GM12878 (cell line): ENCODE results near the gene TXNRD3. TPM values are rescaled to one million over a fixed set of nuclear protein-coding genes. Genes with fewer than 3 reads are reported as not detected.

Experiments
- ATAC-seq: fragments of 200-7000 bp; cut with Tn5 transposase; 3 replicates; pipeline ENCODE4 v1.9.1; 2020; ENCODE audit warnings: mild to moderate bottlenecking, moderate library complexity
- BruUV-seq: library from RNA; stranded (reverse); fragments of 400-500 nt; replicated peaks from 2 replicates; lab custom pipeline; 2021; lab: Mats Ljungman, UMichigan
- CTCF ChIA-PET: fragments of 300-600 bp; sonication (Branson Sonifier 250); formaldehyde crosslinking; extraction: SDS; loops from one replicate; lab custom pipeline; 2021; ENCODE audit warnings: inconsistent platforms; lab: Yijun Ruan, JAX
- POLR2A ChIA-PET: fragments of 350-600 bp; formaldehyde crosslinking; extraction: SDS; loops from one replicate; lab custom pipeline; 2021; ENCODE audit warnings: inconsistent platforms; lab: Charles Lee
- RAD21 ChIA-PET: fragments of 300-600 bp; sonication (Branson Sonifier 250); formaldehyde crosslinking; loops from one replicate; lab custom pipeline; 2023; ENCODE audit warnings: antibody characterized with exemption; ENCODE audit not compliant: unreplicated experiment; lab: Charles Lee
- SMC1A ChIA-PET: fragments of 300-600 bp; sonication (Branson Sonifier 250); formaldehyde crosslinking; loops from one replicate; lab custom pipeline; 2023; ENCODE audit not compliant: unreplicated experiment, uncharacterized antibody; lab: Charles Lee
- DNase-seq: peaks from one replicate; pipeline ENCODE4 v3.0.0-alpha.2; 2011; ENCODE audit warnings: low read depth, low spot score
- FAIRE-seq: peaks from 3 replicates; lab custom pipeline; 2011; peaks lifted over from hg19 to GRCh38; lab: Jason Lieb, UNC
- H2AFZ ChIP-seq: 2 replicates; pipeline ENCODE4 v1.6.0; 2011; ENCODE audit warnings: low read depth, low read length, control low read depth; ENCODE audit not compliant: control insufficient read depth
- H3K27ac ChIP-seq: 2 replicates; pipeline ENCODE4 v1.5.1; 2011; ENCODE audit warnings: control low read depth; ENCODE audit not compliant: control insufficient read depth, insufficient read depth
- H3K27me3 ChIP-seq, 2 experiments: replicated peaks in 1 of 2; 2 replicates each; pipeline versions ENCODE4 v1.6.0 to v1.6.1; 2011; ENCODE audit warnings: low read length in 1 of 2; ENCODE audit not compliant: control insufficient read depth in 2 of 2, insufficient read depth in 2 of 2
- H3K36me3 ChIP-seq, 2 experiments: 2 replicates each; pipeline ENCODE4 v1.5.1; 2011; ENCODE audit warnings: low read length in 1 of 2; ENCODE audit not compliant: control insufficient read depth in 2 of 2, insufficient read depth in 2 of 2
- H3K4me1 ChIP-seq: 2 replicates; pipeline ENCODE4 v1.6.1; 2011; ENCODE audit warnings: mild to moderate bottlenecking, low read length, moderate library complexity, mixed read lengths; ENCODE audit not compliant: control insufficient read depth, insufficient read depth
- H3K4me2 ChIP-seq: 2 replicates; pipeline ENCODE4 v1.6.0; 2011; ENCODE audit warnings: control low read depth; ENCODE audit not compliant: control insufficient read depth, insufficient read depth
- H3K4me3 ChIP-seq: fragments of 200-600 bp; sonication (generic); 2 replicates; pipeline ENCODE4 v1.5.1; 2016
- H3K79me2 ChIP-seq: 2 replicates; pipeline ENCODE4 v1.6.0; 2011; ENCODE audit warnings: low read length; ENCODE audit not compliant: control insufficient read depth, insufficient read depth
- H3K9ac ChIP-seq: 2 replicates; pipeline ENCODE4 v1.8.0; 2011; ENCODE audit warnings: low read length, control low read depth, mixed read lengths; ENCODE audit not compliant: control insufficient read depth, insufficient read depth
- H3K9me3 ChIP-seq: replicated peaks from 3 replicates; pipeline ENCODE4 v1.5.1; 2011; ENCODE audit warnings: mild to moderate bottlenecking, low read length; ENCODE audit not compliant: control insufficient read depth, insufficient read depth
- H4K20me1 ChIP-seq: 2 replicates; pipeline ENCODE4 v1.6.0; 2011; ENCODE audit not compliant: control insufficient read depth, insufficient read depth
- ATF7 ChIP-seq: fragments of 450-650 bp; IDR thresholded peaks from 2 replicates; pipeline ENCODE4 v1.6.1; 2016; ENCODE audit warnings: low read depth, mild to moderate bottlenecking
- CHD1 ChIP-seq: IDR thresholded peaks from 2 replicates; pipeline ENCODE4 v1.6.1; 2012; ENCODE audit warnings: low read depth, low read length, improper control_type of control experiment
- CREM ChIP-seq: IDR thresholded peaks from 2 replicates; pipeline ENCODE4 v1.6.1; 2014; ENCODE audit warnings: antibody characterized with exemption, low read depth
- JUND ChIP-seq: IDR thresholded peaks from 2 replicates; pipeline ENCODE4 v1.6.1; 2012; ENCODE audit warnings: low read depth, mild to moderate bottlenecking, low read length, improper control_type of control experiment, moderate library complexity
- MXI1 ChIP-seq: fragments of 150-350 bp; IDR thresholded peaks from 2 replicates; pipeline ENCODE4 v1.6.1; 2011; ENCODE audit warnings: low read depth, mild to moderate bottlenecking, inconsistent platforms, low read length, improper control_type of control experiment
- MYC ChIP-seq: IDR thresholded peaks from 2 replicates; pipeline ENCODE4 v1.6.1; 2011; ENCODE audit warnings: mild to moderate bottlenecking, low read length, moderate library complexity, inconsistent platforms; ENCODE audit not compliant: insufficient read depth, insufficient replicate concordance, insufficient read length, severe bottlenecking
- PAX5 ChIP-seq: IDR thresholded peaks from 2 replicates; pipeline ENCODE4 v1.6.1; 2011; ENCODE audit warnings: low read depth, low read length, borderline replicate concordance
- RFX5 ChIP-seq: IDR thresholded peaks from 2 replicates; pipeline ENCODE4 v1.6.1; 2011; ENCODE audit warnings: low read depth, low read length, improper control_type of control experiment
- RUNX3 ChIP-seq: IDR thresholded peaks from 2 replicates; pipeline ENCODE4 v1.6.1; 2012; ENCODE audit warnings: low read length, inconsistent platforms
- TAF1 ChIP-seq: IDR thresholded peaks from 2 replicates; pipeline ENCODE4 v1.6.1; 2011; ENCODE audit warnings: mild to moderate bottlenecking, low read depth, low read length, borderline replicate concordance
- WGBS: methylation state at CpG from one replicate; pipeline ENCODE4 v1.1.6; 2016; ENCODE audit warnings: low lambda C conversion rate; ENCODE audit not compliant: insufficient replicate concordance, insufficient coverage; ENCODE audit errors: missing lambda C conversion rate; 5-methylcytosine and 5-hydroxymethylcytosine counted together
- in situ Hi-C: fragments of 300-500 bp; cut with MboI; formaldehyde crosslinking; loops from 9 replicates; pipeline ENCODE4 v1.14.3; 2018; ENCODE audit warnings: mixed read lengths
- intact Hi-C: fragments of 100-400 bp; cut with micrococcal nuclease; formaldehyde crosslinking; loops from one replicate; pipeline ENCODE4 v1.14.2; 2022; ENCODE audit not compliant: unreplicated experiment
- polyA plus RNA-seq, 11 experiments: library from polyadenylated mRNA; depleted of rRNA in 4 of 11; unstranded in 6 of 11; stranded (reverse) in 5 of 11; fragments of >200 nt; fragmentation: Nextera tagmentation in 4 of 11; fragmentation: Illumina TruSeq in 1 of 11; extraction: Ambion mirVana in 4 of 11; extraction: Trizol in 1 of 11; gene quantifications; 1 replicate in 1 of 11; 2 replicates in 10 of 11; pipeline versions ENCODE4 v1.2.1 to v1.2.3, GENCODE V29; 2011 to 2016; ENCODE audit warnings: inconsistent platforms in 2 of 11, missing spikeins in 2 of 11, low read depth in 1 of 11
- total RNA-seq, 4 experiments: library from RNA; depleted of rRNA in 3 of 4; stranded (reverse); fragments of >200 nt in 3 of 4; fragmentation: Illumina TruSeq in 1 of 4; extraction: Trizol in 1 of 4; gene quantifications; 2 replicates each; pipeline versions ENCODE4 v1.2.1 to v1.2.3, GENCODE V29; 2013 to 2021
- TF ChIP-seq, protein P1 (sequence below): fragments of 450-650 bp; IDR thresholded peaks from 2 replicates; pipeline ENCODE4 v1.6.1; 2017; ENCODE audit warnings: antibody characterized with exemption, mild to moderate bottlenecking, moderate library complexity
- TF ChIP-seq, protein P2 (sequence below): fragments of 450-650 bp; IDR thresholded peaks from 2 replicates; pipeline ENCODE4 v1.6.1; 2017; ENCODE audit warnings: mild to moderate bottlenecking
- TF ChIP-seq, protein P3 (sequence below): IDR thresholded peaks from 2 replicates; pipeline ENCODE4 v1.6.1; 2011; ENCODE audit warnings: low read depth, low read length, improper control_type of control experiment, borderline replicate concordance

The TXNRD3 gene
- total and polyA plus RNA-seq, 10 of the 15 experiments (the other 5 are each of a cell fraction or from before 2014, with no cell fraction given) = not detected

DNA sequence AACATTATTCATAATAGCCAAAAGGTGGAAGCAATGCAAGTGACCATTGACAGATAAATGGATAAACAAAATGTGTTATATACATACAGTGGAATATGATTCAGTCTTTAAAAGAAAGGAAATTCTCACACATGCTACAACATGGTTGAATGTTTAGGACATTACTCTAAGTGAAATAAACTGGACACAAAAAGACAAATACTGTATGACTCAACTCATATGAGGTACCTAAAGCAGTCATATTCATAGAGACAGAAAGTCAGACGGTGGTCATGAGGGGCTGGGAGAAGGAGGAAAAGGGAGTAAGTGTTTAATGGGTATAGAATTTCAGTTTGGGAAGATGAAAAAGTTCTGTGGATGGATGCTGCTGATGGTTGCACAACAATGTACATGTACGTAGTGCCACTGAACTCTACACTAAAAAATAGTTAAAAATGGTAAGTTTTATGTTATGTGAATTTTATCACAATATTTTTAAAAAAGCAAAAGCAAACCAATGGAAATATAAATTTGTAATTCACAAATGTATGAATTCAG, 5.3 kb downstream of the TXNRD3 start:
- Histone ChIP-seq H3K4me1 (no peaks in the 10 kb centered on the region), H3K27me3 (peaks cover 2 to 3% of the 10 kb centered on the region in 2 experiments; a peak in 3 of 4 replicates), H4K20me1 (no peaks in the 10 kb centered on the region), H3K27ac (no peak overlapping the region), H3K36me3 (no peaks in the 10 kb centered on the region), H3K4me2 (no peak overlapping the region), H3K79me2 (no peaks in the 10 kb centered on the region), H3K9ac (no peak overlapping the region), H3K9me3 (no peaks in the 10 kb centered on the region), H3K4me3 (no peak overlapping the region), H2AFZ (no peak overlapping the region)
- ATAC-seq (no peak), DNase-seq (no peak), FAIRE-seq (no peak)
- POLR2A ChIA-PET = no interaction called here
- RAD21 ChIA-PET = no interaction called here
- CTCF ChIA-PET = no interaction called here
- in situ Hi-C loops = no loop called here
- SMC1A ChIA-PET = no interaction called here
- intact Hi-C loops = no loop called here
- WGBS = 0% methylated on average over 2 of the region's 2 CpGs
- TF ChIP-seq RUNX3 (no peak), JUND (no peak), MXI1 (no peak)
- BruUV-seq = no TSS peak

DNA sequence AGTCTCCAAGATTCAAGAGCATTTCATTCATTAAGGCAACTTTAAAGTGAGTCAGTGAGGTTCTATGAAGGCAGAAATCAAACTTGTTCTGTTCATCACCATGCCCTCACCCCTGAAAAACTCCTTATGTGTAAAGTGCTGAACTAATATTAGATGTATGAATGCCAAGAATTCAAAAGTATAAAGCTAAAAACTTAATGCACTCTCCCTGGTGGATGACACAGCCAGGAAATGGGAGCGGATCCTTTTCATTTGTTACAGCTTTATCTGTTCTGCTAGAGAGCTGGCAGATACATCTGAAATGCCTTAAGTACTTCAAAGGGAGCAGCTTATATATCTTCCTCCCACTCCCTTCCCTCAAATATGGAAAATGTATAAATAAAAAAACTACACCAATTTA, 8.2 kb downstream of the TXNRD3 start:
- Histone ChIP-seq H4K20me1 (no peaks in the 10 kb centered on the region), H3K4me2 (no peak overlapping the region), H3K27me3 (no peaks in the 10 kb centered on the region), H3K27ac (no peak overlapping the region), H3K36me3 (no peaks in the 10 kb centered on the region), H3K9ac (no peak overlapping the region), H2AFZ (no peak overlapping the region), H3K9me3 (no peaks in the 10 kb centered on the region), H3K4me3 (no peak overlapping the region), H3K79me2 (no peaks in the 10 kb centered on the region), H3K4me1 (no peaks in the 10 kb centered on the region)
- intact Hi-C loops = no loop called here
- DNase-seq = no peak
- ChIA-PET SMC1A (interaction anchor here (1.2 kb wide), 1 partner anchor 14 kb away, joined by 3 read pairs; no protein-coding TSS in a partner anchor), CTCF (no interaction called here), RAD21 (no interaction called here), POLR2A (no interaction called here)
- no peak for ATAC-seq
- WGBS = 100% methylated on average over 1 of the region's 1 CpG
- in situ Hi-C loops = no loop called here
- no peak for FAIRE-seq
- BruUV-seq = no TSS peak
- no peak for TF ChIP-seq CHD1
- TF ChIP-seq, protein P1, sequence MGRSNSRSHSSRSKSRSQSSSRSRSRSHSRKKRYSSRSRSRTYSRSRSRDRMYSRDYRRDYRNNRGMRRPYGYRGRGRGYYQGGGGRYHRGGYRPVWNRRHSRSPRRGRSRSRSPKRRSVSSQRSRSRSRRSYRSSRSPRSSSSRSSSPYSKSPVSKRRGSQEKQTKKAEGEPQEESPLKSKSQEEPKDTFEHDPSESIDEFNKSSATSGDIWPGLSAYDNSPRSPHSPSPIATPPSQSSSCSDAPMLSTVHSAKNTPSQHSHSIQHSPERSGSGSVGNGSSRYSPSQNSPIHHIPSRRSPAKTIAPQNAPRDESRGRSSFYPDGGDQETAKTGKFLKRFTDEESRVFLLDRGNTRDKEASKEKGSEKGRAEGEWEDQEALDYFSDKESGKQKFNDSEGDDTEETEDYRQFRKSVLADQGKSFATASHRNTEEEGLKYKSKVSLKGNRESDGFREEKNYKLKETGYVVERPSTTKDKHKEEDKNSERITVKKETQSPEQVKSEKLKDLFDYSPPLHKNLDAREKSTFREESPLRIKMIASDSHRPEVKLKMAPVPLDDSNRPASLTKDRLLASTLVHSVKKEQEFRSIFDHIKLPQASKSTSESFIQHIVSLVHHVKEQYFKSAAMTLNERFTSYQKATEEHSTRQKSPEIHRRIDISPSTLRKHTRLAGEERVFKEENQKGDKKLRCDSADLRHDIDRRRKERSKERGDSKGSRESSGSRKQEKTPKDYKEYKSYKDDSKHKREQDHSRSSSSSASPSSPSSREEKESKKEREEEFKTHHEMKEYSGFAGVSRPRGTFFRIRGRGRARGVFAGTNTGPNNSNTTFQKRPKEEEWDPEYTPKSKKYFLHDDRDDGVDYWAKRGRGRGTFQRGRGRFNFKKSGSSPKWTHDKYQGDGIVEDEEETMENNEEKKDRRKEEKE = no peak
- TF ChIP-seq TAF1 = no peak
- no peak for TF ChIP-seq ATF7
- TF ChIP-seq PAX5 = no peak
- TF ChIP-seq MYC = no peak
- TF ChIP-seq, protein P2, sequence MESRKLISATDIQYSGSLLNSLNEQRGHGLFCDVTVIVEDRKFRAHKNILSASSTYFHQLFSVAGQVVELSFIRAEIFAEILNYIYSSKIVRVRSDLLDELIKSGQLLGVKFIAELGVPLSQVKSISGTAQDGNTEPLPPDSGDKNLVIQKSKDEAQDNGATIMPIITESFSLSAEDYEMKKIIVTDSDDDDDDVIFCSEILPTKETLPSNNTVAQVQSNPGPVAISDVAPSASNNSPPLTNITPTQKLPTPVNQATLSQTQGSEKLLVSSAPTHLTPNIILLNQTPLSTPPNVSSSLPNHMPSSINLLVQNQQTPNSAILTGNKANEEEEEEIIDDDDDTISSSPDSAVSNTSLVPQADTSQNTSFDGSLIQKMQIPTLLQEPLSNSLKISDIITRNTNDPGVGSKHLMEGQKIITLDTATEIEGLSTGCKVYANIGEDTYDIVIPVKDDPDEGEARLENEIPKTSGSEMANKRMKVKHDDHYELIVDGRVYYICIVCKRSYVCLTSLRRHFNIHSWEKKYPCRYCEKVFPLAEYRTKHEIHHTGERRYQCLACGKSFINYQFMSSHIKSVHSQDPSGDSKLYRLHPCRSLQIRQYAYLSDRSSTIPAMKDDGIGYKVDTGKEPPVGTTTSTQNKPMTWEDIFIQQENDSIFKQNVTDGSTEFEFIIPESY = no peak
- TF ChIP-seq, protein P3, sequence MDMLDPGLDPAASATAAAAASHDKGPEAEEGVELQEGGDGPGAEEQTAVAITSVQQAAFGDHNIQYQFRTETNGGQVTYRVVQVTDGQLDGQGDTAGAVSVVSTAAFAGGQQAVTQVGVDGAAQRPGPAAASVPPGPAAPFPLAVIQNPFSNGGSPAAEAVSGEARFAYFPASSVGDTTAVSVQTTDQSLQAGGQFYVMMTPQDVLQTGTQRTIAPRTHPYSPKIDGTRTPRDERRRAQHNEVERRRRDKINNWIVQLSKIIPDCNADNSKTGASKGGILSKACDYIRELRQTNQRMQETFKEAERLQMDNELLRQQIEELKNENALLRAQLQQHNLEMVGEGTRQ = no peak
- TF ChIP-seq RFX5 = no peak
- no peak for TF ChIP-seq CREM
